Osteoblast (primary cell): Measurements from ENCODE around the gene MAGI1. TPM values are rescaled to one million over a fixed set of nuclear protein-coding genes. Genes with fewer than 3 reads are reported as not detected.

Source experiments
- DNase-seq: peaks from one replicate; pipeline ENCODE4 v3.0.0; 2011; ENCODE audit warnings: low spot score, mixed read lengths; ENCODE audit not compliant: insufficient read length; ENCODE audit errors: missing footprints
- H2AFZ ChIP-seq: 2 replicates; pipeline ENCODE4 v1.6.0; 2011; ENCODE audit warnings: mild to moderate bottlenecking, low read length
- H3K27ac ChIP-seq: 2 replicates; pipeline ENCODE4 v1.5.1; 2011; ENCODE audit warnings: mild to moderate bottlenecking, low read depth, low read length, moderate library complexity
- H3K27me3 ChIP-seq: 2 replicates; pipeline ENCODE4 v1.6.0; 2012; ENCODE audit warnings: mild to moderate bottlenecking, control low read depth, inconsistent platforms, low read length, moderate library complexity; ENCODE audit not compliant: insufficient read depth
- H3K36me3 ChIP-seq: 2 replicates; pipeline ENCODE4 v1.5.1; 2011; ENCODE audit warnings: mild to moderate bottlenecking, low read length, control low read depth, moderate library complexity; ENCODE audit not compliant: insufficient read depth
- H3K4me1 ChIP-seq: 2 replicates; pipeline ENCODE4 v1.5.1; 2011; ENCODE audit warnings: mild to moderate bottlenecking, low read length, control low read depth, moderate library complexity; ENCODE audit not compliant: insufficient read depth
- H3K4me2 ChIP-seq: 2 replicates; pipeline ENCODE4 v1.6.0; 2011; ENCODE audit warnings: mild to moderate bottlenecking, low read length; ENCODE audit not compliant: insufficient read depth
- H3K4me3 ChIP-seq: fragments of 200-600 bp; sonication (generic); 3 replicates; pipeline ENCODE4 v1.5.1; 2012; ENCODE audit warnings: mild to moderate bottlenecking, low read length, inconsistent platforms; ENCODE audit not compliant: insufficient read depth
- H3K79me2 ChIP-seq: 2 replicates; pipeline ENCODE4 v1.6.0; 2012; ENCODE audit warnings: mild to moderate bottlenecking, low read length, control low read depth, inconsistent platforms; ENCODE audit not compliant: insufficient read depth
- H3K9me3 ChIP-seq: 2 replicates; pipeline ENCODE4 v1.5.1; 2011; ENCODE audit warnings: low read depth, low read length, control low read depth
- H4K20me1 ChIP-seq: 2 replicates; pipeline ENCODE4 v1.6.0; 2012; ENCODE audit warnings: mild to moderate bottlenecking, low read length, control low read depth; ENCODE audit not compliant: insufficient read depth
- total RNA-seq: library from RNA; depleted of rRNA; stranded (reverse); fragments of >200 nt; gene quantifications from 2 replicates; pipeline ENCODE4 v1.2.3, GENCODE V29; 2012
- TF ChIP-seq, protein P1 (sequence below): IDR thresholded peaks from 2 replicates; pipeline ENCODE4 v1.5.1; 2011; ENCODE audit warnings: mild to moderate bottlenecking, low read depth, low read length, moderate library complexity; ENCODE audit errors: extremely low read depth

The MAGI1 gene
- total RNA-seq, 1 donor = 66.6 TPM

DNA sequence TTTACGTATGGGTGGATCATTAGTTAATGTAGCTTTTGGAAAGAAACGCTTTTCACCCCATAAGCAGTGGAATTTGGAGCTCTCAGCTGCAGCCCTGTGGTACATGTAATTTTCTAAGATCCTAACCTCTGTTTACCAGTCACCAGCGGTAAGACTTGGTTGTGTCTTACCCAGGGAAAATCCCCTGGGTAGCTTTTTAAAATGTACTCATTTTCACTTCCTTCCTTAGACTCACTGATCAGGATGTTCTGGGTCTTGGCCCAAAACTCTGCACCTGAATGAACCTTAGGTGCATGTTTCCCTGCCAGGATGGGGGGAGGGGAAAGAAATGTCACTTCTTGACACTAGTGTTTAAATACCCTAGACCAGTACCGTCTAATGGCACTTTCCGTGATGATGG lies 605.2 kb downstream of the MAGI1 start:
- DNase-seq = no peak
- Histone ChIP-seq H2AFZ (no peak overlapping the region), H3K36me3 (peaks cover 15% of the 10 kb centered on the region), H4K20me1 (no peaks in the 10 kb centered on the region), H3K27ac (no peak overlapping the region), H3K4me1 (no peaks in the 10 kb centered on the region), H3K79me2 (no peaks in the 10 kb centered on the region), H3K4me2 (no peak overlapping the region), H3K4me3 (no peak overlapping the region), H3K27me3 (no peaks in the 10 kb centered on the region), H3K9me3 (no peaks in the 10 kb centered on the region)
- TF ChIP-seq, protein P1, sequence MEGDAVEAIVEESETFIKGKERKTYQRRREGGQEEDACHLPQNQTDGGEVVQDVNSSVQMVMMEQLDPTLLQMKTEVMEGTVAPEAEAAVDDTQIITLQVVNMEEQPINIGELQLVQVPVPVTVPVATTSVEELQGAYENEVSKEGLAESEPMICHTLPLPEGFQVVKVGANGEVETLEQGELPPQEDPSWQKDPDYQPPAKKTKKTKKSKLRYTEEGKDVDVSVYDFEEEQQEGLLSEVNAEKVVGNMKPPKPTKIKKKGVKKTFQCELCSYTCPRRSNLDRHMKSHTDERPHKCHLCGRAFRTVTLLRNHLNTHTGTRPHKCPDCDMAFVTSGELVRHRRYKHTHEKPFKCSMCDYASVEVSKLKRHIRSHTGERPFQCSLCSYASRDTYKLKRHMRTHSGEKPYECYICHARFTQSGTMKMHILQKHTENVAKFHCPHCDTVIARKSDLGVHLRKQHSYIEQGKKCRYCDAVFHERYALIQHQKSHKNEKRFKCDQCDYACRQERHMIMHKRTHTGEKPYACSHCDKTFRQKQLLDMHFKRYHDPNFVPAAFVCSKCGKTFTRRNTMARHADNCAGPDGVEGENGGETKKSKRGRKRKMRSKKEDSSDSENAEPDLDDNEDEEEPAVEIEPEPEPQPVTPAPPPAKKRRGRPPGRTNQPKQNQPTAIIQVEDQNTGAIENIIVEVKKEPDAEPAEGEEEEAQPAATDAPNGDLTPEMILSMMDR = no peak

DNA sequence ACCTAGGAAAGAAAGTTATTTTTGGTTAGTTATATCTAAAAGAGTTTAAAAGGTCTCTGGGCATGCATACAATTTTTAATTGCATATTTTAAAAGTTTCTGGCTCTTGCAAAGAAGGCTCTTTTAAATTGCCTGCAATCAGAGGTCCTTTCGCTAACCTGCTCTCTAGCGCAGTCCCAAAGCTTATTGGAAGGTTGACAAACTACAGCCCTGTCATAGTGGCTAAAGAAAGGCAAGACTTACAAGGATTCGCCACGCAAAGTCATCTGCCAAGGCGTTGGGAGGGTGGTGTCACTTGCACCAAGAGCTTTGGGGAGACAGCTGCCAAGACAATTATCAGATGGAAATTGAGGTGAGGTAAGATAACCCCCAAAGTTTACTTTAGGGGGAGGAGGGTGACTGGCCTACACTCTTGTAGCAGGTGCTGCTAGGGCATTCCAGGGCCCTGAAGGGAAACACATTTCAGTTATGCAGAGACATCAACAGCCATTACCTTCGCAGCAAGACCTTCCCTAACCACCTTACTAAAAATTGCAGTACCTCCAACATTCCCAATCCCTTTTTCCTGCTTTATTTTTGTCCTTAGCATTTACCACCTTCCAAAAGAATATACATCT lies 606.2 kb downstream of the MAGI1 start:
- H3K4me3 ChIP-seq = no peak overlapping the region
- H4K20me1 ChIP-seq = peaks cover 1% of the 10 kb centered on the region
- H3K36me3 ChIP-seq = peaks cover 10% of the 10 kb centered on the region
- H2AFZ ChIP-seq = no peak overlapping the region
- no peaks in the 10 kb centered on the region for H3K4me1 ChIP-seq
- no peak overlapping the region for H3K4me2 ChIP-seq
- TF ChIP-seq, protein P1 = no peak
- H3K27me3 ChIP-seq = no peaks in the 10 kb centered on the region
- no peak for DNase-seq
- no peak overlapping the region for H3K27ac ChIP-seq
- H3K9me3 ChIP-seq = no peaks in the 10 kb centered on the region
- no peaks in the 10 kb centered on the region for H3K79me2 ChIP-seq

DNA sequence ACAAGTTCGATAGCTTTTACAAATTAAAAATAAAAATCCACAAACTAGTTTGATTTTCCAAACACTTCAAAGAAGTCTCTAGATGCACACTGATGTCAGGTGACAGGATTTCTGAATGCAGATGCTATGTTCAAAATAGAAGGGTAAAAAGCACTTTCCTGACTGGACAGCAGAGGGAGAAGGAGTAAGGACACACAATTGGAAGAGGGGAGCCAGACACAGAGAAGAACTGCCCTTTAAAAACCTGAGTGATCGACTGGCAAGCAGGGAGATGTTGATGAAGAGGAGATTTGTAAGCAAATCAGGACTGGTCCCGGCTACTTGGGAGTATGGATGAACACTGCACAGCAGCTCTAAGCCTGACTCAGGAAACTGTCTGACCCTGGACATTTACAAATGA lies 612.8 kb downstream of the MAGI1 start:
- H3K4me3 ChIP-seq = no peak overlapping the region
- TF ChIP-seq, protein P1 = peak; percentile 51
- no peak for DNase-seq
- H3K79me2 ChIP-seq = no peaks in the 10 kb centered on the region
- no peak overlapping the region for H3K4me2 ChIP-seq
- H3K36me3 ChIP-seq = peaks cover 6% of the 10 kb centered on the region
- peaks cover 3% of the 10 kb centered on the region for H4K20me1 ChIP-seq
- no peak overlapping the region for H3K27ac ChIP-seq
- H3K9me3 ChIP-seq = no peaks in the 10 kb centered on the region
- no peaks in the 10 kb centered on the region for H3K27me3 ChIP-seq
- H2AFZ ChIP-seq = no peak overlapping the region
- no peaks in the 10 kb centered on the region for H3K4me1 ChIP-seq

DNA sequence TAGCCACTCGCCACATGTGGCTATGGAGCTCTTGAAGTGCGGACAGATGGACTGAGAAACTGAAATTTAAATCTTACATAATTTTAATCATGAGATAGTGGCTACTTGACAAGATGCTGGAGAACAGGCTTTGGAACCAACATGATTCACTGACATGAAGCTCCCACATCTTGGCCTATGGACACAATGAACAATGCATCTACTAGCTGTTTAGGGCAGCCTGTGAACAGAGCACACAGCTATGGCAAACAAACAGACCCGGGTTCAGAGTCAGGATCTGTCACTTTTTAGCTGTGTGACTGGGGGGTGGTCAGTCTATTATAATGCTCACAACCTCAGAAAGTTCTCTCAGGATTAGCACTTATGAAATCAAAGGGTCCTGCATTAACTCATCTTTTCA lies 616.6 kb downstream of the MAGI1 start:
- Histone ChIP-seq H3K36me3 (no peaks in the 10 kb centered on the region), H3K9me3 (no peaks in the 10 kb centered on the region), H3K27ac (no peak overlapping the region), H3K27me3 (no peaks in the 10 kb centered on the region), H3K79me2 (no peaks in the 10 kb centered on the region), H3K4me2 (no peak overlapping the region), H4K20me1 (peaks cover 7% of the 10 kb centered on the region), H3K4me1 (no peaks in the 10 kb centered on the region), H3K4me3 (no peak overlapping the region), H2AFZ (no peak overlapping the region)
- no peak for DNase-seq
- TF ChIP-seq, protein P1 = no peak
